ENCODE data around the gene PIH1D1.
A peak's percentile ranks its signal among the peaks of the same experiment; 100 is the strongest.

PIH1D1 gene

GRCh38 chr19:49432141-49433073 lies 19.2 kb downstream of the PIH1D1 start:
- no peak for DNase-seq

DNA sequence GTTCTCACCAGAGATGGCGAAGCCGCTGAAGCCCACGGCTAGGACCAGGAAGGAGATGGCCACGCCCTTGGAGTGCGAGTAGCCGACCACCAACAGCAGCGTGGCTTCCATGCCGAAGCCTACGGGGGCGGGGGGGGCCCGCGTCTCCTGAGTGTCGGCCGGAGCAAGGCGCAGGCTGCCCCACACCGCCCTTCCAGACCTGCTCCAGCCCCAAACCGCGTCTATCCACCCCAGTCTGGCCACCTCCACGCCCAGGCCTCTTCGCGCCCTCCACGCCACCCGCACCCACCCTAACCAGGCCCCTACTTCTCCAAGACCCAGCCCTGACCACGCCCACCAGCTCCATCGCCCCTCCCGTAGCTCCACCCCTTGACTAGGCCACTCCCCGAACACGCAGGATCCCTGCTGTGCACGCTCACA lies 20.3 kb downstream of the PIH1D1 start:
- DNase-seq, result peak; percentile 39

- peak; percentile 45 for DNase-seq
These were observed 20.8 kb downstream of the PIH1D1 start for GRCh38 chr19:49430678-49431329.

- no peak for DNase-seq
These were observed 21.4 kb downstream of the PIH1D1 start for GRCh38 chr19:49430172-49430677.

- DNase-seq, result no peak
These were observed 22.8 kb downstream of the PIH1D1 start for GRCh38 chr19:49428547-49429451.

DNA sequence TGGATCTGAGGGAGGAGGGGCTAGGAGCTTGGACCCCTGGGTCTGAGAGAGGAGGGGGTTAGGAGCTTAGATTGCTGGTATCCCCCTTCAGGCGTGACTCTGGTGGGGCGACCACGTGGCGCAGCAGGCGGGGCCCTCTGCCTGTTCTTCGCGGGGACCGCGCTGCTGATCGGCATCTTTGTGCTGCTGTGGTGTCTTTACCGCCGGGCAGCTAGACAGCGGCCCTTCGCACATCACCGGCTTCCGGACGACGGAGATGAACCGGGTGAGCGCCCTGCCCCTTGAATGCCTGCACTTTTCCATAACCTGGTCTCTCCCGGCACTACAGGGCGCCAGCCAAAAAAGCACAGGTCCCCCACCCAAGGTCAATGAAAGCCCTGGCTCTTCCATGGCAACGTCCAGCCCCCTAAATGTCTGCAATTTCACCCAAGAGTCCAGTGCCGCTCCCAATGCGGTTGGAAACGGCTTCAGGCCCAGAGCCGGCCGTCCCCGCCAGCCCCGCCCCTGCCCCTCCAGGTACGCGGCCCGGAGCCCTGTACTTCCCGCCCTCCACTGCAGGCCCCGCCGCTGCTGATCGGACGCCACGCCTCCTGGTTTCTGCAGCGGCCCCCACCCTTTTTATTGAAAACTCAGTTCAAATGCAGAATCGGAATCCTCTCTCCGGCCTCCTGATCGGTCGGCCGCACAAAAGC lies 23.6 kb downstream of the PIH1D1 start:
- peak; percentile 25 for DNase-seq

DNA sequence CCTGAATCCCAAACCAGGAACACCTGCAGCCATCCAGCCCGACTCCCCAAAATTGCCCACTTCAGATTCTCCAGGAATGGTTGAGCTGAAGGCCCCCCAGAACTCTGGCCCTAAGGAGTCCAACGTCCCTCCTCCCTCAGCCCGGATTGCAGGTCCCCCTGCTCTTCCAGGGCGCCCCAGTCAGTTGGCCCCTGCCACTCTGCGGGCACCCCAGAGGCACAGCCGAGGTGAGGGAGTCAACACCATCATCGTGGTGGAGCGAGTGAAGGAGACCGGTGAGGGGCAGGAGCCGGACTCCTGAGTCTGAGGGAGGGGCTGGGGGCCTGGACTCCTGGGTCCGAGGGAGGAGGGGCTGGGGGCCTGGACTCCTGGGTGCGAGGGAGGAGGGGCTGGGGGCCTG lies 24.3 kb downstream of the PIH1D1 start:
- DNase-seq, result no peak

DNA sequence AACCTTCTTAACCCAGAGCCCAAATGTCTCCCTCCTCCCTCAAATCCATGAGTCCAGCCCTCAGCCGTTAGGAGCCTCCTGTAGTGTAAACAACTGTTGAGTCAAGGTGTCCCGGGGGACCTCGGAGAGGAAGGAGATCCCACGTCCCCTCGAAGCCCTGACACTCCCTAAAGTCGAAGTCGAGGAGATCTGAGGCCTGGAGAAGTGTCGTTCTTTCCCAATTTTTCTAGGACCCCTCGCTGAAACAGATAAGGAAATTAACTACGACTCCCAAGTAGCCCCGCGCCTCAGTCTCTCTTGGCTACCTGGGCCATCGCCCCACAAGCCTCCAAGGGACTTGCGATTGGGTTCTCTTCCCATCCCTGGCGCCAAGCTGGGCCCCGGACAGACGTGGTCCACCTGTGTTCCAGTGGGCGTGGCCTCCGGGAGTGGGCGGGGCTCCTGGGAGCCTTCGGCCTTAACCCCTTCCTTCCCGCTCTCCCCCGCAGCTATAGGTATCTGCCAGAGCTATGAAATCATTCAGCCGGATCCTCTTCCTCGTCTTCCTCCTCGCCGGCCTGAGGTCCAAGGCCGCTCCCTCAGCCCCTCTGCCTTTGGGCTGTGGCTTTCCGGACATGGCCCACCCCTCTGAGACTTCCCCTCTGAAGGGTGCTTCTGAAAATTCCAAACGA lies 25.6 kb downstream of the PIH1D1 start:
- peak; percentile 79 for DNase-seq

DNA sequence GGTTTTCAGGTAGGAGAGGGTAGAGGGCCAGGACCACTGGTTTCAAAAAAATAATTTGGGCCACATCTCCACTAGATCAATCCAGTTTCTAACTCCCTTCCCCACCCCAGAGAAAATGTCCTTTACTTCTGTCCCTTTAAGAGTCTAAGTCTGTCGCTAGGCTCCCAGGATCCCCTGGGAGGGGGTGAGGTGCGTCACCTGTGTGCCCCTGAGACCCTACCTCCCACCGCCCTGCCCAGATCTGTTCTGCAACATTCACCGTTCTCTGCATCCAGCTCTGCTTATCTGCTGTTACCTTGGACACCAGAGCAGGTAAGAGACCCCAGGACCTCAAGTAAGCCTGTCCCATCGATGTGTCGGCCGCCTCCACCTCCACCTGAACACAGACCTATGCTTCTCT lies 26.4 kb downstream of the PIH1D1 start, which contains the start of gene GFY:
GFY (plus strand) TSS at position 211 of the 400 bp plus-strand sequence. CDS start 1,043 bp downstream, outside the sequence.
- no peak for DNase-seq

GRCh38 chr19:49423985-49424303 lies 27.7 kb downstream of the PIH1D1 start:
- no peak for DNase-seq

DNA sequence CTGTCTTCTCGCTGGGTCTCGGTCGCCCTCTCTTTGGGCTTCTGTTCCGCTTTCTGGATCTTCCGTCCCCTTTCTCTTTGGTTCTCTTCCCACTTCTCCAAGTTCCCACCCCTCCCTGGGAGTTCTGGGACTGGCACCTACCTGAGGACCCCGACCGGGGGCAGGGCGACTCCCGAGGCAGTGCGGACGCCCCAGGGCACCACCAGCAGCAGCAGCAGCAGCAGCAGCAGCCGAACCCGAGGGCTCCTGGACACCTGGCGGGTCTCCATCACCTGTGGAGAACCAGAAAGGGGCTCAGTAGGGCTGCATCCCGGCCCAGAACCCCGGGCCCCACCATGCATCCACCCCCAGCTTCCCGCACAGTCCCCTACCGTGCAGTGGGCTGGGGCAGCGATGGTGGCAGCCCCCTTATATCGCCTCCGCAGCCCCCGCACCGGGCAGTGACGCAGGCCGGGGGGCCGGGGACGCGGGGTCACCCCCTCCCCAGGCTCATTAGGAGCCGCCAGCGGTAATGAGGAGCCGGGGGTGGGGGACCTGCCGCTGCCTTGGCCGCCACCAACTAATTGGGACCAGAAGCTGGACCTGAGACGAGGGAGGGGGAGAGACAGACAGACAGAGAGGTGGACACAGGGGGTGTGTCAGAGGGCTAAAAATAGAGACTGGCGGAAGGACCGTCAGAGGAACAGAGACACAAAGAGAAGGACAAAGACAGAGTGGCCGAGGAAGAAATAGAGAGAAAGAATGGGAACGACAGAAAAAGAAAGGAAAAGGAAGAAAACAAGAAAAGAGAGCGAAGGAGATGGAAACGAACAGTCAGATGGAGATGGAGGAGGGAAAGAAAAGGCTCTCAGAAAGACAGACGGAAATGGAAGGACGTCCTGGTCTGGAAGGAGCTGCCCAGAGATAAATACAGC lies 28.3 kb downstream of the PIH1D1 start, which contains the start of gene PTH2:
PTH2 (minus strand) TSS at position 371 of the 914 bp plus-strand sequence; CDS start at position 269, 102 bp downstream.
- DNase-seq, result no peak

- DNase-seq, result peak; percentile 77
These were observed 29.1 kb downstream of the PIH1D1 start for GRCh38 chr19:49422407-49423070.

GRCh38 chr19:49421878-49422202 lies 29.8 kb downstream of the PIH1D1 start:
- no peak for DNase-seq

- DNase-seq, result peak; percentile 95
These were observed 30.4 kb downstream of the PIH1D1 start for GRCh38 chr19:49421039-49421877.

GRCh38 chr19:49420227-49420626 lies 31.4 kb downstream of the PIH1D1 start:
- DNase-seq, result no peak

- no peak for DNase-seq
These were observed 32.4 kb downstream of the PIH1D1 start for GRCh38 chr19:49419173-49419572.

- peak; percentile 58 for DNase-seq
These were observed 33.1 kb downstream of the PIH1D1 start for GRCh38 chr19:49418511-49418910.

DNA sequence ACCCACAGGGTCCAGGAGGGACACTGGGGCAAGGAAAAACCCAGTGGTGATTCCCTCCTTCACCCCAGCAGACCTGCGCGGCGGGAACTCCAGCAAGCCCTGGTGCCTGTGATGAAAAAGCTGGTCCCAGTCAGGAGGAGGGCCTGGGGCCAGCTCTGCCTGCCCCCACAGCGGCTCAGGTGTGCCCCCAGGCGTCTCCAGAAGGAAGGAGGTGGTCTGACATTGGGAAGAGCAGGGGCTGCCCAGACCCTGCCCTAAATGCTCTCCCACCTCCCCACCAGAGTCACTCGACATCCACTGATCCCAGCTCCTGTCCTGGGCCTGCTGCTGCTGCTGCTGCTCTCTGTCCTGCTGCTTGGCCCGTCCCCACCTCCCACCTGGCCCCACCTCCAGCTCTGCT lies 34.5 kb downstream of the PIH1D1 start:
- no peak for DNase-seq

GRCh38 chr19:49415810-49416200 lies 35.8 kb downstream of the PIH1D1 start:
- peak; percentile 52 for DNase-seq
